Activated CD8-positive, alpha-beta T cell treated with anti-CD3 and anti-CD28 coated beads for 36 hours (primary cell): ENCODE measurements around the gene PLEKHO2. TPM values are rescaled to one million over a fixed set of nuclear protein-coding genes. Genes with fewer than 3 reads are reported as not detected.

Source experiments
- ATAC-seq: fragments of 200-7000 bp; cut with Tn5 transposase; one replicate; pipeline ENCODE4 v1.10.0; 2021; ENCODE audit warnings: mild to moderate bottlenecking, moderate library complexity
- CTCF ChIA-PET: fragments of 350-600 bp; sonication (Branson Sonifier 250); formaldehyde crosslinking; loops from one replicate; lab custom pipeline; 2021; ENCODE audit warnings: antibody characterized with exemption; lab: Charles Lee
- POLR2A ChIA-PET: fragments of 350-600 bp; sonication (Branson Sonifier 250); formaldehyde crosslinking; loops from one replicate; lab custom pipeline; 2021; ENCODE audit warnings: antibody characterized with exemption; lab: Charles Lee
- DNase-seq: peaks from one replicate; pipeline ENCODE4 v3.0.0-alpha.2; 2020
- H3K27ac Mint-ChIP-seq: one replicate; pipeline ENCODE4 v1.8.0; 2021; ENCODE audit warnings: mild to moderate bottlenecking, mixed read lengths
- H3K27me3 Mint-ChIP-seq: one replicate; pipeline ENCODE4 v1.8.0; 2021; ENCODE audit warnings: mixed read lengths
- H3K36me3 Mint-ChIP-seq: one replicate; pipeline ENCODE4 v1.8.0; 2021; ENCODE audit warnings: low read depth, mixed read lengths
- H3K4me1 Mint-ChIP-seq: one replicate; pipeline ENCODE4 v1.8.0; 2021; ENCODE audit warnings: low read depth, mixed read lengths
- H3K4me3 Mint-ChIP-seq: one replicate; pipeline ENCODE4 v1.8.0; 2021; ENCODE audit warnings: mild to moderate bottlenecking, moderate library complexity, mixed read lengths
- H3K9me3 Mint-ChIP-seq: one replicate; pipeline ENCODE4 v1.8.0; 2021; ENCODE audit warnings: mixed read lengths
- intact Hi-C: fragments of 100-400 bp; cut with micrococcal nuclease; formaldehyde crosslinking; loops from one replicate; pipeline ENCODE4 v1.10.0; 2022
- total RNA-seq, 2 experiments: library from RNA; stranded (reverse); gene quantifications; one replicate each; pipeline ENCODE4 v1.2.3, GENCODE V29; 2021
- TF ChIP-seq, protein P1 (sequence below): fragments of 200-600 bp; IDR thresholded peaks from one replicate; pipeline ENCODE4 v1.8.0; 2022; ENCODE audit warnings: antibody characterized with exemption, mild to moderate bottlenecking

The PLEKHO2 gene
- total RNA-seq, 2 experiments from 2014 or later, result 10.1 to 10.4 TPM

DNA sequence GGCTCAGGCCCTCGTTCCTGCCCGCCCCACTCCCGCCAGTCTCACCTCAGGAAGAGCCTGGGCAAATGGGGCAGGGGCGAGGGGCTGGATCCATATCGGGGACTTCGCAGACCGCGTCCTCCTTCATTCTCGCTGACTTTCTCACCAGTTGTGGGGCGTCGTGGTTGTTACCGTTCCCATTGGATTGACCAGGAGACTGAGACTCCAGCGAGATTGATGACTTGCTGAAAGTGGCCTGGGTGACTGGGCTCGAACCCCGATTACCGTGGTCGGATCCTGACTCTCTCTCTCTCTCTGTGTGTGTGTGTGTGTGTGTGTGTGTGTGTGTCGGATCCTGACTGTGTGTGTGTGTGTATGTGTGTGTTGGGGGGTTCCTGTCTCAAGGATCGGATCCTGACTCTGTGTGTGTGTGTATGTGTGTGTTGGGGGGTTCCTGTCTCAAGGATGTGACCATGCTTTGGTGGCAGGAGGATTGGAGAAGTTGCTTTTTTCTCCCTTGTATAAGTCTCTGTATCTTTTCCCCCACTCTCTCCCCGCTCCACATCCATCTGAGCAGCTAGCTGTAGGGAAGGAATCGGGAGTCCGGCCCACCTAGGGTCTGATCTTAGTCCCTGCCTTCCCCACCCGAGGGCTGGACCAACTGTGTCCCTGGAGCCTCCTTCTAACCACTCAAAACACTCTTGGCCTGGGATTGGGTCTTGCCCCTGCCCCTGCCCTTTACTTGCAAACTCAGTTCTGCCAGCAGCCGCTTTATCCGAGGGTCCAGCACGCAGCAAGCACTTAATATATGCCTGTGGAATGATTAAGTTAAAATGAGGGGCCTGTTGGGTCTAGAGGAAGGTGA is 603 bp downstream of the PLEKHO2 start:
- POLR2A ChIA-PET, result interaction anchor here (2.9 to 3.3 kb wide), 2 partner anchors 51 to 52 kb away, joined by 22 to 27 read pairs; no protein-coding TSS in a partner anchor
- H3K27me3 Mint-ChIP-seq, result no peaks in the 10 kb centered on the region
- H3K9me3 Mint-ChIP-seq, result no peaks in the 10 kb centered on the region
- peak overlapping the region; percentile 89 for H3K27ac Mint-ChIP-seq
- peaks cover 65% of the 10 kb centered on the region for H3K4me1 Mint-ChIP-seq
- H3K4me3 Mint-ChIP-seq, result peak overlapping the region; percentile 86
- intact Hi-C loops, result loop anchor here (5.0 kb wide), 1 partner anchor 50 kb away; no protein-coding TSS in a partner anchor
- TF ChIP-seq, protein P1, sequence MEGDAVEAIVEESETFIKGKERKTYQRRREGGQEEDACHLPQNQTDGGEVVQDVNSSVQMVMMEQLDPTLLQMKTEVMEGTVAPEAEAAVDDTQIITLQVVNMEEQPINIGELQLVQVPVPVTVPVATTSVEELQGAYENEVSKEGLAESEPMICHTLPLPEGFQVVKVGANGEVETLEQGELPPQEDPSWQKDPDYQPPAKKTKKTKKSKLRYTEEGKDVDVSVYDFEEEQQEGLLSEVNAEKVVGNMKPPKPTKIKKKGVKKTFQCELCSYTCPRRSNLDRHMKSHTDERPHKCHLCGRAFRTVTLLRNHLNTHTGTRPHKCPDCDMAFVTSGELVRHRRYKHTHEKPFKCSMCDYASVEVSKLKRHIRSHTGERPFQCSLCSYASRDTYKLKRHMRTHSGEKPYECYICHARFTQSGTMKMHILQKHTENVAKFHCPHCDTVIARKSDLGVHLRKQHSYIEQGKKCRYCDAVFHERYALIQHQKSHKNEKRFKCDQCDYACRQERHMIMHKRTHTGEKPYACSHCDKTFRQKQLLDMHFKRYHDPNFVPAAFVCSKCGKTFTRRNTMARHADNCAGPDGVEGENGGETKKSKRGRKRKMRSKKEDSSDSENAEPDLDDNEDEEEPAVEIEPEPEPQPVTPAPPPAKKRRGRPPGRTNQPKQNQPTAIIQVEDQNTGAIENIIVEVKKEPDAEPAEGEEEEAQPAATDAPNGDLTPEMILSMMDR, result no peak
- ATAC-seq, result no peak
- DNase-seq, result peak; percentile 38
- peaks cover 6% of the 10 kb centered on the region for H3K36me3 Mint-ChIP-seq
- CTCF ChIA-PET, result interaction anchor here (1.0 to 1.3 kb wide), 2 partner anchors 41 to 51 kb away, joined by 4 read pairs; no protein-coding TSS in a partner anchor

DNA sequence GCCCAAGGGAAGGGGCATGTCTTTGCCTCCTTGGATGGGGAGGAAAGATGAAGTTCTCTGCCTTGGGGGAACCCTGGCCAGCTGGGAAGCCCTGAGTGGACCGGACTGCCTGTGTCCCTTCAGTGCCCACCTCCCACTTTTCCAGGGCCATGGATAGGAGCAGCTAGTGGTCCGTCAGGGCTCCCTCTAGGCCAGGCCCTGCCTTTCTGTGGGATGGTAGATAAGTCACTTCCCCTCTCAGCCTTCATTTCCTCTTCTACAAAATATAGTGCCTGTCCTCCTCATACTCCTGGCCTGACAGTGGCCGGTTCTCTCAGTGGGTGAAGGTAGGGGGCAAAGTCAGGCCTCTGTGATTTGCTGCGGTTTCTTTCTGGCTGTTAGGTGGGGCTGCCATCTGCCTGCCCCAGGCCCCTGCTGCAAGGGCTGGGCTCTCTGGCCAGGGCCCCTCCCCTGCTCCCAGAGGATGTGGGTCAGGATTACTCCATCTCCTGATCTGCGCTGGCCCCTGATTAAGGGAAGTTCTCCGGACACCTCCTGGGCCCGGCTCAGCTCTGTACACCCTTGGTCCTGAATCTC is 1.4 kb downstream of the PLEKHO2 start:
- intact Hi-C loops, result loop anchor here (5.0 kb wide), 1 partner anchor 49 kb away; no protein-coding TSS in a partner anchor
- Mint-ChIP-seq H3K9me3 (no peaks in the 10 kb centered on the region), H3K36me3 (peaks cover 6% of the 10 kb centered on the region), H3K27ac (peak overlapping the region; percentile 89), H3K4me3 (peak overlapping the region; percentile 86), H3K4me1 (peaks cover 62% of the 10 kb centered on the region), H3K27me3 (no peaks in the 10 kb centered on the region)
- TF ChIP-seq, protein P1, result no peak
- POLR2A ChIA-PET, result interaction anchor here (1.5 to 3.3 kb wide), 2 partner anchors 41 to 51 kb away, joined by 4 to 27 read pairs; no protein-coding TSS in a partner anchor
- no peak for ATAC-seq
- no peak for DNase-seq
- CTCF ChIA-PET, result interaction anchor here (1.0 to 1.5 kb wide), 4 partner anchors 8 to 50 kb away, joined by 3 to 5 read pairs (median 4); no protein-coding TSS in a partner anchor

DNA sequence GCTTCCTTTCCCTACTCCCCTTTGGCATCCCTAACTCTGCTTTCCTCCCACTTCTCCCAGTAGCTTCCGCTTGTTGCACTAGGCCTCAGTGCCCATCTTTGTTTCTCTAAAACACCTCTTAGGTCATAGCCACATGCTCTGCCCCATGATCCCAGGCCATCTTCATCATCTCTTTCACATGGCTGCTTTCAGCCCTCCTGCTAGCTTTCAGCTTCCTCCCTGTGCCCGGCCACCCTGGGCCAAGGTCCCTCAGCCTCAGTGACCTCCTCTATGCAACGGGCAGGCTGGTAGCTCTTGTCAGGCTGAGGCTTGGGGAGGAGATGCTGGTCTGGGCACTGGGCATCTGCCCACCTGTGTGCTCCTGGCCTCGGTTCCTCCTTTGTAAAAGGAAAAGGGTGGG is 2.3 kb downstream of the PLEKHO2 start:
- peaks cover 57% of the 10 kb centered on the region for H3K4me1 Mint-ChIP-seq
- H3K27ac Mint-ChIP-seq, result peak overlapping the region; percentile 64
- no peaks in the 10 kb centered on the region for H3K27me3 Mint-ChIP-seq
- intact Hi-C loops, result loop anchor here (5.0 kb wide), 1 partner anchor 48 kb away; no protein-coding TSS in a partner anchor
- POLR2A ChIA-PET, result interaction anchor here (0.6 to 3.3 kb wide), 4 partner anchors 10 to 50 kb away, joined by 3 to 27 read pairs (median 4); no protein-coding TSS in a partner anchor
- H3K4me3 Mint-ChIP-seq, result peak overlapping the region; percentile 86
- H3K9me3 Mint-ChIP-seq, result no peaks in the 10 kb centered on the region
- TF ChIP-seq, protein P1, result no peak
- peaks cover 8% of the 10 kb centered on the region for H3K36me3 Mint-ChIP-seq
- ATAC-seq, result no peak
- DNase-seq, result no peak
- CTCF ChIA-PET, result interaction anchor here (1.2 to 1.9 kb wide), 4 partner anchors 9 to 51 kb away, joined by 3 to 10 read pairs (median 4); no protein-coding TSS in a partner anchor

DNA sequence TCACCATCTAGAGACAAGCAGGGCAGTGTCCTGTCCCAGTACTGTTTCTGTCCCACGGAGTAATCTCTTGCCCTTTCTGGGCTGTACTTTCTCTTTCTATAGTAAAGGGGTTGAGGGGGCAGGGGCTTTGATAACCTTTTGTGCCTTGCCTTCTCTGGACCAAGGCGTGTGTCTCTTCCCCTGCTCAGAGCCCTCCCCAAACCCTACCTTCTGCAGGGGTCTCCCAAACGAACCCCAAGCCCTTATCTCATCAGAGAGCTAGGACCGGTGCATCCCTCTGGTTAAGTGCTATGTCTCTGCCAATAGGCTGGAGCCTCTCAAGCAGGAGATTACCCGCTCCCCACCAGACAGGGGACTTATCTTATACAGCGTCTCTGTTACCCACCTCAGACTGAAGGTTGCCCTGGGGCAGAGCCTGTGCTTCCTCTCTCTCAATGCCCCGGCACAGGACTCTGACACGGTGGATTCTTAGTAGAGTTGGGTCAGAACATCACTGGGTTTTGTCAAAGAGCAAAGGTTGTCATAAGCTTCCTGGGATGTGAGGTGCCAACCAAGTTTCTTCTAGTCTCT is 2.9 kb downstream of the PLEKHO2 start:
- TF ChIP-seq, protein P1, result no peak
- CTCF ChIA-PET, result interaction anchor here (1.5 to 1.9 kb wide), 3 partner anchors 9 to 50 kb away, joined by 5 to 10 read pairs (median 5); no protein-coding TSS in a partner anchor
- Mint-ChIP-seq H3K4me1 (peaks cover 54% of the 10 kb centered on the region), H3K27ac (peak overlapping the region; percentile 64), H3K4me3 (peak overlapping the region; percentile 86), H3K27me3 (no peaks in the 10 kb centered on the region), H3K36me3 (peaks cover 9% of the 10 kb centered on the region), H3K9me3 (no peaks in the 10 kb centered on the region)
- POLR2A ChIA-PET, result interaction anchor here (0.6 to 3.3 kb wide), 5 partner anchors 19 to 426 kb away, joined by 3 to 27 read pairs (median 4); no protein-coding TSS in a partner anchor
- intact Hi-C loops, result loop anchor here (5.0 kb wide), 1 partner anchor 48 kb away; no protein-coding TSS in a partner anchor
- DNase-seq, result peak; percentile 62
- ATAC-seq, result peak; percentile 37
